Testis (tissue), 3 donors: Measurements from ENCODE around the gene AGGF1. TPM values are rescaled to one million over a fixed set of nuclear protein-coding genes. Genes with fewer than 3 reads are reported as not detected.
A peak's percentile ranks its signal among the peaks of the same experiment; 100 is the strongest.

ENCODE experiments used
- DNase-seq: peaks from one replicate; pipeline ENCODE4 v3.0.0-alpha.2; 2019
- H3K27ac ChIP-seq, 2 donors: fragments of 200-600 bp; sonication (generic); one replicate each; pipeline ENCODE4 v1.5.1; 2019
- H3K27me3 ChIP-seq: fragments of 200-600 bp; sonication (generic); one replicate; pipeline ENCODE4 v1.5.1; 2019
- H3K36me3 ChIP-seq: fragments of 200-600 bp; sonication (generic); one replicate; pipeline ENCODE4 v1.5.1; 2017; ENCODE audit warnings: low read depth; ENCODE audit errors: missing control alignments
- H3K4me1 ChIP-seq: fragments of 200-600 bp; sonication (generic); one replicate; pipeline ENCODE4 v1.5.1; 2019
- H3K4me3 ChIP-seq, 2 donors: fragments of 200-600 bp; sonication (generic); one replicate each; pipeline ENCODE4 v1.5.1; 2017 to 2019
- H3K9me3 ChIP-seq: fragments of 200-600 bp; sonication (generic); one replicate; pipeline ENCODE4 v1.5.1; 2017
- POLR2A ChIP-seq: fragments of 450-650 bp; IDR thresholded peaks from one replicate; pipeline ENCODE4 v1.6.1; 2017; ENCODE audit warnings: antibody characterized with exemption, mild to moderate bottlenecking, moderate library complexity
- WGBS, 2 donors: methylation state at CpG; one replicate each; pipeline ENCODE4 v1.1.5; 2018; 5-methylcytosine and 5-hydroxymethylcytosine counted together
- intact Hi-C: fragments of 100-400 bp; cut with DNase I; formaldehyde crosslinking; loops from one replicate; pipeline ENCODE4 v1.15.1; 2023; ENCODE audit warnings: low total_unique reads
- polyA plus RNA-seq: library from polyadenylated mRNA; stranded (reverse); fragments of 350-450 nt; fragmentation: Illumina TruSeq; extraction: RNeasy Lipid Tissue Mini Kit (QIAGEN cat#74804); gene quantifications from one replicate; pipeline ENCODE4 v1.2.3, GENCODE V29; 2014; ENCODE audit warnings: low read depth, low replicate concordance; ENCODE audit not compliant: insufficient read depth
- total RNA-seq, 2 donors: library from RNA; depleted of rRNA; stranded (reverse); fragments of >200 nt; gene quantifications; one replicate each; pipeline ENCODE4 v1.2.3, GENCODE V29; 2016
- TF ChIP-seq, protein P1 (sequence below), 3 experiments: fragments of 450-650 bp in 2 of 3; fragments of 200-600 bp in 1 of 3; sonication (generic) in 1 of 3; IDR thresholded peaks; one replicate each; pipeline ENCODE4 v1.5.1; 2016 to 2019; ENCODE audit warnings: antibody characterized with exemption in 3 of 3, mild to moderate bottlenecking in 2 of 3, moderate library complexity in 1 of 3

The AGGF1 gene
- total and polyA plus RNA-seq, 3 donors from 2014 or later: 22.8 to 58.0 (median 50.4) TPM

DNA sequence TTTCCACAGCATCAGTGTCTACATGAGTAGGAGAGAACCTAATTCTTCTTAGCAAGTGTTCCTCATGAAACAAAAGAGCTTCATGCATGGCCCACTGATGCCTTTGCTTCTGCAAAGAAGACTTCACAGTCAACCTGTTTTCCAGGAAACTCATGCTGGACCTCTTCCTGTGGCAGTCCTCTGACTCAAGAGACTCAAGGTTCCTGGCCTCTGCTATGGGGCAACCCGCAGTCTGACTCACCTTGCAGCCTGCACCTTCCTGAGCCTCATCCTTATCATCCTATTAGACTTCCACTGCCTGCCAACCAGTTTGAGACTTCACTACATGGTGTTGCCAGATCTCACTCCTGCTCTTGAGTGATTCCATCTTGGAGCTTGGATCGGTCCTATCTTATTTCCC lies 17.6 kb upstream of the AGGF1 start:
- Histone ChIP-seq H3K27me3 (no peaks in the 10 kb centered on the region), H3K27ac (no peak overlapping the region), H3K4me3 (no peak overlapping the region), H3K9me3 (no peaks in the 10 kb centered on the region), H3K4me1 (no peaks in the 10 kb centered on the region), H3K36me3 (no peaks in the 10 kb centered on the region)
- intact Hi-C loops: no loop called here
- WGBS, 2 donors: 89 to 90% methylated on average over 2 of the region's 2 CpGs
- DNase-seq: no peak
- TF ChIP-seq, protein P1, sequence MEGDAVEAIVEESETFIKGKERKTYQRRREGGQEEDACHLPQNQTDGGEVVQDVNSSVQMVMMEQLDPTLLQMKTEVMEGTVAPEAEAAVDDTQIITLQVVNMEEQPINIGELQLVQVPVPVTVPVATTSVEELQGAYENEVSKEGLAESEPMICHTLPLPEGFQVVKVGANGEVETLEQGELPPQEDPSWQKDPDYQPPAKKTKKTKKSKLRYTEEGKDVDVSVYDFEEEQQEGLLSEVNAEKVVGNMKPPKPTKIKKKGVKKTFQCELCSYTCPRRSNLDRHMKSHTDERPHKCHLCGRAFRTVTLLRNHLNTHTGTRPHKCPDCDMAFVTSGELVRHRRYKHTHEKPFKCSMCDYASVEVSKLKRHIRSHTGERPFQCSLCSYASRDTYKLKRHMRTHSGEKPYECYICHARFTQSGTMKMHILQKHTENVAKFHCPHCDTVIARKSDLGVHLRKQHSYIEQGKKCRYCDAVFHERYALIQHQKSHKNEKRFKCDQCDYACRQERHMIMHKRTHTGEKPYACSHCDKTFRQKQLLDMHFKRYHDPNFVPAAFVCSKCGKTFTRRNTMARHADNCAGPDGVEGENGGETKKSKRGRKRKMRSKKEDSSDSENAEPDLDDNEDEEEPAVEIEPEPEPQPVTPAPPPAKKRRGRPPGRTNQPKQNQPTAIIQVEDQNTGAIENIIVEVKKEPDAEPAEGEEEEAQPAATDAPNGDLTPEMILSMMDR (IDR thresholded peaks at IDR 0.05): no peak

DNA sequence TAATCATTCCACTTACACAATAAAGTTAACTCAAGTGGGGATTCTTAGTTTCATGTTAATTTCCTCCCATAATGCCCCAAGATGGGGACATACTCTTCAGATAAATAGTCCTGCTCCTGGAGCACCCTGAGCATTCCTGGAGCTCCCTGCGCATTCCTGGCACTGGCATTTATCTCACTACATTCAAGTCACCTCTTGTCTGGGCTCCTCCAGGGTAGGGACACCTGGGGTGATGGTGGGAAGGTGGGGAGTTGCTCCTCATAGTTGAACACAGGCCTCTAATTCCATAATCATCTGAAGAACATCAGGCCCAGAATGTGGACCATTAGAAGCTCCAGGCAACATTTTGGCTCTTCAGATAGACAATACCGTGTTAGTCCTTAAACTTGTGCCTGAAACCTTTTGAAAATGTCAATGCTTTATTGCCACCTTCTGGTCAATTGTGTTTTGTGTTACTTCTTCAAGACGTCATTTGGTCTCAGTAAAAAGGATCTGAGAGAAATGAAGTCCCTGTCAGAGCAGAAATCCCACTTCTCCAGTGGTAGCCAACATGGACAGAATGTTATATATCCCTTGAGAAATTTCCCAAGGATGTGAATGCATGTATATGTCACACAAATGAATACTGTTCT lies 14.2 kb upstream of the AGGF1 start:
- H3K36me3 ChIP-seq: no peaks in the 10 kb centered on the region
- H3K4me1 ChIP-seq: no peaks in the 10 kb centered on the region
- H3K4me3 ChIP-seq: no peak overlapping the region
- no peak for DNase-seq
- no peak for TF ChIP-seq POLR2A
- TF ChIP-seq, protein P1 (IDR thresholded peaks at IDR 0.05): peak in 2 of 3 experiments; percentile 15 to 20
- H3K9me3 ChIP-seq: no peaks in the 10 kb centered on the region
- intact Hi-C loops: no loop called here
- H3K27ac ChIP-seq: no peak overlapping the region
- 41 to 45% methylated on average over 3 of the region's 3 CpGs for WGBS, 2 donors
- H3K27me3 ChIP-seq: no peaks in the 10 kb centered on the region

DNA sequence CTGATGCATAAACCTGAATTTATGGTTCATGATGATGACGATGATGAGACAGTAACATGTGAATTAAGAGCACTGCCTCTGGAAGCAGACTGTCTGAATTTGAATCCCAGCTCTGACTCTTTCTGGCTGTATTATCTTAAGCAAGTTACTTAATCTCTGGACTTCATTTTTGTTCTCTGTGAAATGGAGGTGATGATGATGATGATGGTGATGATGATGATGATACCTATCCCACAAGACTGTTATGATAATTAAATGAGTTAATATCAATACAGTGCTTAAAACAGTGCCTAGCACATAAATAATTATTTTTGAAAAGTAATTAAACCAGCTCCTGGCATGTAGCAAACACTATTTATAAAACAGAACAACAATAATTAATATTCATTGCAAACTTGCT lies 13.2 kb upstream of the AGGF1 start:
- no peaks in the 10 kb centered on the region for H3K4me1 ChIP-seq
- no peaks in the 10 kb centered on the region for H3K36me3 ChIP-seq
- 89% methylated on average over 1 of the region's 1 CpG for WGBS, 2 donors
- no peak for DNase-seq
- H3K27me3 ChIP-seq: no peaks in the 10 kb centered on the region
- TF ChIP-seq POLR2A: no peak
- TF ChIP-seq, protein P1 (IDR thresholded peaks at IDR 0.05): no peak
- no peaks in the 10 kb centered on the region for H3K9me3 ChIP-seq
- intact Hi-C loops: no loop called here
- H3K4me3 ChIP-seq: no peak overlapping the region
- no peak overlapping the region for H3K27ac ChIP-seq

DNA sequence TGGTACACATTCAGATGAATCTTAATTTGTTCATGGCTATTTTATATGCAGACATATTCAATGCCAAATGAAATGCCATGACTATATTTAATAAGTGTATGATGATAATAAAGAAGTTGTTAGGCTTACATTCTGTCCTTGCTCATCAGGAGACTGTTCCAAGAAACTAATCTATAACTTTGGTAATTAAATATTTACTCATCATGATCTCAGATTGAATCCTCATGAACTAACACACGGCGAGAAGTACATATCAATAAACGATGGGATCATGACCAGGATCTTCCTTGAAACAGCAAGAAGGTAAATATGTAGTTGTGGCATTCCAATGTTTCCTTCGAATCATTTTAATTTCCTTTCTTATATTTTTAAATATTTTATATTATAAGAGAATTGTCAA lies 12.5 kb upstream of the AGGF1 start:
- Histone ChIP-seq H3K9me3 (no peaks in the 10 kb centered on the region), H3K36me3 (no peaks in the 10 kb centered on the region), H3K4me1 (no peaks in the 10 kb centered on the region), H3K4me3 (no peak overlapping the region), H3K27me3 (no peaks in the 10 kb centered on the region), H3K27ac (no peak overlapping the region)
- 82 to 89% methylated on average over 4 of the region's 4 CpGs for WGBS, 2 donors
- no peak for DNase-seq
- intact Hi-C loops: no loop called here
- no peak for TF ChIP-seq POLR2A
- TF ChIP-seq, protein P1 (IDR thresholded peaks at IDR 0.05): no peak
